NCI-H2196 treated with DMSO at 0.1 percent for 48 hours (cell line): ENCODE measurements around the gene NRG3.

Source experiments
- DNase-seq: peaks from one replicate; lab custom pipeline; 2025; ENCODE audit not compliant: unreplicated experiment; lab: John Stamatoyannopoulos, UW

The NRG3 gene

GRCh38 chr10:82361256-82361655 is 486.3 kb downstream of the NRG3 start:
- no peak for DNase-seq

- DNase-seq, result no peak
Observed at GRCh38 chr10:82377608-82378007, 502.6 kb downstream of the NRG3 start.

- DNase-seq, result no peak
Observed at GRCh38 chr10:82378146-82378545, 503.2 kb downstream of the NRG3 start.

GRCh38 chr10:82383350-82383749 is 508.4 kb downstream of the NRG3 start:
- DNase-seq, result no peak

GRCh38 chr10:82390866-82391658 is 516.1 kb downstream of the NRG3 start:
- no peak for DNase-seq

GRCh38 chr10:82391971-82392370 is 517.0 kb downstream of the NRG3 start:
- no peak for DNase-seq

GRCh38 chr10:82392533-82392932 is 517.5 kb downstream of the NRG3 start:
- no peak for DNase-seq

GRCh38 chr10:82394122-82394521 is 519.1 kb downstream of the NRG3 start:
- DNase-seq, result no peak

GRCh38 chr10:82394987-82395386 is 520.0 kb downstream of the NRG3 start:
- no peak for DNase-seq

GRCh38 chr10:82396886-82397285 is 521.9 kb downstream of the NRG3 start:
- DNase-seq, result no peak

- no peak for DNase-seq
Observed at GRCh38 chr10:82397854-82398253, 522.9 kb downstream of the NRG3 start.

- no peak for DNase-seq
Observed at GRCh38 chr10:82399850-82400249, 524.9 kb downstream of the NRG3 start.

GRCh38 chr10:82400841-82401240 is 525.8 kb downstream of the NRG3 start:
- no peak for DNase-seq

- no peak for DNase-seq
Observed at GRCh38 chr10:82402906-82403401, 528.0 kb downstream of the NRG3 start.

- no peak for DNase-seq
Observed at GRCh38 chr10:82409671-82410070, 534.7 kb downstream of the NRG3 start.

- DNase-seq, result no peak
Observed at GRCh38 chr10:82411416-82411815, 536.4 kb downstream of the NRG3 start.

- DNase-seq, result no peak
Observed at GRCh38 chr10:82420001-82420400, 545.0 kb downstream of the NRG3 start.

- no peak for DNase-seq
Observed at GRCh38 chr10:82429302-82429701, 554.3 kb downstream of the NRG3 start.

- no peak for DNase-seq
Observed at GRCh38 chr10:82438277-82438676, 563.3 kb downstream of the NRG3 start.

GRCh38 chr10:82440775-82441174 is 565.8 kb downstream of the NRG3 start:
- no peak for DNase-seq

- no peak for DNase-seq
Observed at GRCh38 chr10:82452046-82452445, 577.1 kb downstream of the NRG3 start.

GRCh38 chr10:82452676-82453075 is 577.7 kb downstream of the NRG3 start:
- no peak for DNase-seq
